ENCODE results near the gene TBCD.

Gene TBCD

DNA sequence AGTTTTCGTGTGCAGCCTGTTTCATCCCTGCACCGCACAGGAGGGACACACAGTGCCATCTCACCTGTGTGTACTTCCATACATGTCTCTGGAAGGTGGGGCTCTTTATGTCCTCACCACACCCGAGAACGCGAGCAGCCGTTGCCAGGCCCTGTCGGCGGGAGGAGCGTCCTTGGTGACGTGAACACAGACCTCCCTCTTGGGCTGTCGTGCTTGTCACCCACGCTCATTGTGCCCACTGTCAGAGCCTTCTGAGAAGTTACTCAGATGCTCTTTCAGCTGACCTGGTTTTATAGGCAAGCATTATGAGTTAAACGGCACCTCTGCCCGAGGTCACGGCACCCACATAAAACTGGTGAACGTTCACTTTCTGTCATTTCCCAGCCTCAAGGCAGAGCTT, 47.7 kb downstream of the TBCD start:
- no peak for DNase-seq (ENCODE audit: low spot score)
- TF ChIP-seq, protein P1, sequence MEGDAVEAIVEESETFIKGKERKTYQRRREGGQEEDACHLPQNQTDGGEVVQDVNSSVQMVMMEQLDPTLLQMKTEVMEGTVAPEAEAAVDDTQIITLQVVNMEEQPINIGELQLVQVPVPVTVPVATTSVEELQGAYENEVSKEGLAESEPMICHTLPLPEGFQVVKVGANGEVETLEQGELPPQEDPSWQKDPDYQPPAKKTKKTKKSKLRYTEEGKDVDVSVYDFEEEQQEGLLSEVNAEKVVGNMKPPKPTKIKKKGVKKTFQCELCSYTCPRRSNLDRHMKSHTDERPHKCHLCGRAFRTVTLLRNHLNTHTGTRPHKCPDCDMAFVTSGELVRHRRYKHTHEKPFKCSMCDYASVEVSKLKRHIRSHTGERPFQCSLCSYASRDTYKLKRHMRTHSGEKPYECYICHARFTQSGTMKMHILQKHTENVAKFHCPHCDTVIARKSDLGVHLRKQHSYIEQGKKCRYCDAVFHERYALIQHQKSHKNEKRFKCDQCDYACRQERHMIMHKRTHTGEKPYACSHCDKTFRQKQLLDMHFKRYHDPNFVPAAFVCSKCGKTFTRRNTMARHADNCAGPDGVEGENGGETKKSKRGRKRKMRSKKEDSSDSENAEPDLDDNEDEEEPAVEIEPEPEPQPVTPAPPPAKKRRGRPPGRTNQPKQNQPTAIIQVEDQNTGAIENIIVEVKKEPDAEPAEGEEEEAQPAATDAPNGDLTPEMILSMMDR (IDR thresholded peaks at IDR 0.05; ENCODE audit: extremely low read depth, missing control alignments): no peak

- TF ChIP-seq, protein P1 (IDR thresholded peaks at IDR 0.05; ENCODE audit: extremely low read depth, missing control alignments): no peak
- DNase-seq (ENCODE audit: low spot score): no peak
These were observed 49.0 kb downstream of the TBCD start for GRCh38 chr17:82800885-82801284.

DNA sequence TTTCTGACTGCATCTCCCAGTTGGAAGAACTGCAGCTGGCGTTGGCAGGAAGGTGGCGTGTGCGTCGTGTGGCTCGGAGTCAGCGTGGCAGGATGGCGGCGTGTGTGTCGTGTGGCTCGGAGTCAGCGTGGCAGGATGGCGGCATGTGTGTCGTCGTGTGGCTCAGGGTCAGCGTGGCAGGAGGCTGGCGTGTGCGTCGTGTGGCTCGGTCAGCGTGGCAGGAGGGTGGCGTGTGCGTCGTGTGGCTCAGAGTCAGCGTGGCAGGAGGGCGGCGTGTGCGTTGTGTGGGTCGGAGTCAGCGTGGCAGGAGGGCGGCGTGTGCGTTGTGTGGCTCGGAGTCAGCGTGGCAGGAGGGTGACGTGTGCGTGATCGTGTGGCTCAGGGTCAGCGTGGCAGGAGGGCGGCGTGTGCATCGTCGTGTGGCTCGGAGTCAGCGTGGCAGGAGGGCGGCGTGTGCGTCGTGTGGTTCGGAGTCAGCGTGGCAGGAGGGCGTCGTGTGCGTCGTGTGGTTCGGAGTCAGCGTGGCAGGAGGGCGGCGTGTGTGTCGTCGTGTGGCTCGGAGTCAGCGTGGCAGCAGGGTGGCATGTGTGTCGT, 49.6 kb downstream of the TBCD start:
- no peak for DNase-seq (ENCODE audit: low spot score)
- TF ChIP-seq, protein P1 (IDR thresholded peaks at IDR 0.05; ENCODE audit: extremely low read depth, missing control alignments): no peak

DNA sequence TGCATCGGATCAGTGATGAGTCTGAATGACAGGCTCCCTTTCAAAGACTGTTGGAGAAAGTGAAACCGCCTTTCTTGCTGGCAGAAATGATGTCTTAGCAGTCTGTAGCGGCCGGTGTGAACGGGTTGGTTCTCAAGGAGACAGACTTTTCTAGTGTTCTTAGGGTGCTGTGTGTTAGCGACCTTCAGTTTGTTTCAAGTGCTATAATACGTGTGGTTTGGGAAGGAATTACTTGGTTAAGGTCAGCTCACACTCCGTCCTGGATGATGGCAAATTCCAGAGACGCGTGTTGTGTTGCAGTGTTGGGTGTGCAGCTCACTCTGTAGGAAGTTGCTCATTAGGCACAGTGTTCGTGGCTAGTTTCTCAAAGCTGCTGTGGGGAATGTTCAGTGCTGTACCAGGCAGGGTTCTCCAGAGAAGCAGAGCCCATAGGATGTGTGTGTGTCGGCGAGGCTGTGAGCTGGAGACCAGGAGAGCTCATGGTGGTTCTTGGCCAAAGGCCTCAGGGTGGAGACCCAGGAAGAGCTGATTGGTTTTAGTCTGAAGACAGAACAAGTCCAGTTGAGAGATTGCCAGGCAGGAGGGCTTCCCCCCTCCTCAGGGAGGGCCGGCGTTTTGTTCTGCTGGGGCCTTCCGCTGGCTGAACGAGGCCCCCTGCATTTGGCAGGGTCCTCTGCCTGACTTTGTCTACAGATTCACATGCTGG, 50.4 kb downstream of the TBCD start:
- DNase-seq (ENCODE audit: low spot score): no peak
- TF ChIP-seq, protein P1 (IDR thresholded peaks at IDR 0.05; ENCODE audit: extremely low read depth, missing control alignments): no peak

DNA sequence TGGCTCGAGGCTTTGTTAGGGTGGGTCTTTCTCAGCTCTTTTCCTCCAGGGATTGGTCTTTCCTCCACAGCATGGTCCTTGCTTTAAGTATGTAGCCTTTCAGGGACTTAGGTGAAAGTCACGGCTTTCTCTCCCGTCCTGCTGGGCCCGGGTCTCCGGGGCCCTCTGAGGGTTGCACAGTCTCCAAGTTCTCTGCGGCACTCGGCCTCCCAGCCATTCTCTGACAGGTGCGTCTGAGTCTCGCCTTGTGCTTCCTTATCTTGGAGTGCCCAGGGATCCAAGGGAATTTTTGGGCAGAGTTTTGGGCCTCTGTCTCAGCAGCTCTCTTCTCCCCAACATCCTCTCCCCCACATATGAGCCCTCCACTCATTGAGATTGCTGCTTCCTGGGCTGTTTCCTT, 51.3 kb downstream of the TBCD start:
- no peak for DNase-seq (ENCODE audit: low spot score)
- TF ChIP-seq, protein P1 (IDR thresholded peaks at IDR 0.05; ENCODE audit: extremely low read depth, missing control alignments): no peak

- no peak for DNase-seq (ENCODE audit: low spot score)
- TF ChIP-seq, protein P1 (IDR thresholded peaks at IDR 0.05; ENCODE audit: extremely low read depth, missing control alignments): no peak
These were observed 51.7 kb downstream of the TBCD start for GRCh38 chr17:82803606-82804005.

GRCh38 chr17:82804442-82805191, 52.8 kb downstream of the TBCD start:
- TF ChIP-seq, protein P1 (IDR thresholded peaks at IDR 0.05; ENCODE audit: extremely low read depth, missing control alignments): no peak
- DNase-seq (ENCODE audit: low spot score): no peak
